Liver (tissue), 9 donors: ENCODE results near the gene OR51S1. TPM values are rescaled to one million over a fixed set of nuclear protein-coding genes. Genes with fewer than 3 reads are reported as not detected.

Experiments used
- DNase-seq: peaks from one replicate; pipeline ENCODE4 v3.0.0-alpha.2; 2017; ENCODE audit warnings: low spot score
- H3K27ac ChIP-seq, 2 donors: one replicate each; pipeline ENCODE4 v1.7.0; 2013; ENCODE audit warnings: inconsistent platforms in 2 of 2, low read length in 2 of 2, control low read depth in 1 of 2, low read depth in 1 of 2, mild to moderate bottlenecking in 1 of 2
- H3K27me3 ChIP-seq, 4 donors: one replicate each; pipeline versions ENCODE4 v1.6.1 to v1.7.0; 2013; ENCODE audit warnings: low read length in 3 of 4, inconsistent platforms in 1 of 4, mild to moderate bottlenecking in 1 of 4, moderate library complexity in 1 of 4; ENCODE audit not compliant: control insufficient read depth in 4 of 4, insufficient read depth in 4 of 4
- H3K36me3 ChIP-seq, 4 donors: one replicate each; pipeline versions ENCODE4 v1.6.1 to v1.7.0; 2013; ENCODE audit warnings: low read length in 3 of 4, mild to moderate bottlenecking in 3 of 4, low read depth in 1 of 4, moderate library complexity in 1 of 4; ENCODE audit not compliant: control insufficient read depth in 4 of 4, insufficient read depth in 3 of 4
- H3K4me1 ChIP-seq, 4 donors: one replicate each; pipeline versions ENCODE4 v1.6.1 to v1.7.0; 2013; ENCODE audit warnings: low read length in 3 of 4, mild to moderate bottlenecking in 3 of 4, moderate library complexity in 1 of 4; ENCODE audit not compliant: control insufficient read depth in 4 of 4, insufficient read depth in 4 of 4
- H3K4me3 ChIP-seq, 3 donors: one replicate each; pipeline versions ENCODE4 v1.6.1 to v1.7.0; 2013; ENCODE audit warnings: low read length in 3 of 3, control low read depth in 1 of 3, low read depth in 1 of 3, mild to moderate bottlenecking in 1 of 3
- H3K9ac ChIP-seq, 2 donors: one replicate each; pipeline ENCODE4 v1.7.0; 2013; ENCODE audit warnings: low read length in 2 of 2, mild to moderate bottlenecking in 2 of 2, moderate library complexity in 2 of 2, control low read depth in 1 of 2, low read depth in 1 of 2
- H3K9me3 ChIP-seq, 4 donors: one replicate each; pipeline versions ENCODE4 v1.6.1 to v1.7.0; 2013; ENCODE audit warnings: low read length in 3 of 4; ENCODE audit not compliant: control insufficient read depth in 4 of 4
- EGR1 ChIP-seq, 2 donors: IDR thresholded peaks; 2 replicates each; pipeline ENCODE4 v1.6.1; 2016 to 2018; ENCODE audit warnings: antibody characterized with exemption in 2 of 2, low read depth in 2 of 2
- FOXA1 ChIP-seq: IDR thresholded peaks from 2 replicates; pipeline ENCODE4 v1.6.1; 2016; ENCODE audit warnings: antibody characterized with exemption
- FOXA2 ChIP-seq: IDR thresholded peaks from 2 replicates; pipeline ENCODE4 v1.6.1; 2016; ENCODE audit warnings: antibody characterized with exemption
- GABPA ChIP-seq, 2 donors: IDR thresholded peaks in 1 of 2; conservative IDR thresholded peaks in 1 of 2; 2 replicates each; pipeline ENCODE4 v1.6.1; 2016; ENCODE audit warnings: antibody characterized with exemption in 2 of 2, mild to moderate bottlenecking in 1 of 2, moderate library complexity in 1 of 2
- HNF4A ChIP-seq, 2 donors: conservative IDR thresholded peaks; 2 replicates each; pipeline ENCODE4 v1.6.1; 2016; ENCODE audit warnings: antibody characterized with exemption in 2 of 2, mild to moderate bottlenecking in 2 of 2
- HNF4G ChIP-seq: IDR thresholded peaks from 2 replicates; pipeline ENCODE4 v1.6.1; 2016; ENCODE audit warnings: antibody characterized with exemption
- JUND ChIP-seq, 2 donors: IDR thresholded peaks; 2 replicates each; pipeline ENCODE4 v1.6.1; 2016; ENCODE audit warnings: antibody characterized with exemption in 2 of 2
- NR2F2 ChIP-seq: IDR thresholded peaks from 2 replicates; pipeline ENCODE4 v1.6.1; 2016; ENCODE audit warnings: antibody characterized with exemption
- RAD21 ChIP-seq, 2 donors: IDR thresholded peaks; 2 replicates each; pipeline ENCODE4 v1.6.1; 2016; ENCODE audit warnings: antibody characterized with exemption in 2 of 2, mild to moderate bottlenecking in 2 of 2
- RXRA ChIP-seq, 2 donors: IDR thresholded peaks; 2 replicates each; pipeline ENCODE4 v1.6.1; 2017 to 2018; ENCODE audit warnings: antibody characterized with exemption in 2 of 2, mild to moderate bottlenecking in 1 of 2
- SP1 ChIP-seq: IDR thresholded peaks from 2 replicates; pipeline ENCODE4 v1.6.1; 2018; ENCODE audit warnings: antibody characterized with exemption, mild to moderate bottlenecking
- TAF1 ChIP-seq: conservative IDR thresholded peaks from 2 replicates; pipeline ENCODE4 v1.6.1; 2016; ENCODE audit warnings: antibody characterized with exemption, mild to moderate bottlenecking
- YY1 ChIP-seq: IDR thresholded peaks from 2 replicates; pipeline ENCODE4 v1.6.1; 2016; ENCODE audit warnings: antibody characterized with exemption, mild to moderate bottlenecking
- WGBS: extraction: QIAGEN DNeasy Blood & Tissue Kit; methylation state at CpG from one replicate; pipeline ENCODE4 v1.1.7; 2013; 5-methylcytosine and 5-hydroxymethylcytosine counted together
- polyA plus RNA-seq, 2 donors: library from polyadenylated mRNA; stranded (reverse) in 1 of 2; unstranded in 1 of 2; fragments of 200-250 nt in 1 of 2; fragments of >200 nt in 1 of 2; fragmentation: Nextera tagmentation in 1 of 2; extraction: Ambion mirVana in 1 of 2; gene quantifications; one replicate each; pipeline versions ENCODE4 v1.2.1 to v1.2.3, GENCODE V29; 2013 to 2015
- total RNA-seq, 2 donors: library from RNA; depleted of rRNA; stranded (reverse); fragments of >200 nt; gene quantifications; one replicate each; pipeline ENCODE4 v1.2.3, GENCODE V29; 2014
- TF ChIP-seq, protein P1 (sequence below): IDR thresholded peaks from 2 replicates; pipeline ENCODE4 v1.6.1; 2016; ENCODE audit warnings: antibody characterized with exemption
- TF ChIP-seq, protein P2 (sequence below): IDR thresholded peaks from 2 replicates; pipeline ENCODE4 v1.6.1; 2016; ENCODE audit warnings: antibody characterized with exemption
- TF ChIP-seq, protein P3 (sequence below): IDR thresholded peaks from 2 replicates; pipeline ENCODE4 v1.6.1; 2016; ENCODE audit warnings: antibody characterized with exemption, mild to moderate bottlenecking
- TF ChIP-seq, protein P4 (sequence below): fragments of 150-350 bp; IDR thresholded peaks from 2 replicates; pipeline ENCODE4 v1.5.1; 2017; ENCODE audit warnings: improper control_type of control experiment, low read depth, low read length; ENCODE audit not compliant: missing input control
- TF ChIP-seq, protein P5 (sequence below): IDR thresholded peaks from 2 replicates; pipeline ENCODE4 v1.6.1; 2016; ENCODE audit warnings: antibody characterized with exemption
- donor health status: healthy.
- donor health status: healthy.
- donor health status: healthy.
- donor health status: healthy.
- donor health status: healthy.

The OR51S1 gene
- total and polyA plus RNA-seq, 4 donors = not detected

DNA sequence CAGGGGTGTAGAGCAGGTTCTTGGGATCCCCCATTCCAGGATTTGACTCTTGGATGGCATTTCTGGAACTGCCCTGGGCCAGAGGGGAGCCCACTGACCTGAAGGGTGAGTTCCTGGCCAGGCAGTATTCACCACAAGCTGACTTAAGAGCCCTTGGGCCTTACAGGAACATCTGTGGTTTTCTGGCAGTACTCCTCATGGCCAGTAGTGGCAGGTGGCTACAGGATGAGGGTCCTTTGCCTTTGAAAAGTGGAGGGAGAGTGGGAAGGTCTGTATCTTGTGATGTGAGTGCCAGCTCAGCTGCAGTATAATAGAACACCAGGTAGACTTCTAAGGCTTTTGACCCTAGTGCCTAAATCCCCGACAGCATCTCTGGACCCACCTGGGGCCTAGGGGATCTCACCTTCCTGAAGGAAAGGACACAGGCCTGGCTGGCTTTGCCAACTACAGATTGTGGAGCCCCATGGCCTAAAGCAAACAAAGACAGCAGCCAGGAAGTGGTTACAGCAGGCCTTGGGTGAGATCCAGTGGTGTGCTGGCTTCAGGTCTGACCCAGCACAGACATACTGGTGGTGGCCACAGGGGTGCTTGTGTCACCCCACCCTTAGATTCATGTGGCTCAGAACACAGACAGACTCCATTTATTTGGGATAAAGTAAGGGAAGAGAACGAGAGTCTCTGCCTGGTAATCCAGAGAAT, 9.0 kb downstream of the OR51S1 start:
- TF ChIP-seq TAF1 (no peak), GABPA (IDR thresholded peaks at IDR 0.05 in 1 of 2, conservative IDR thresholded peaks at IDR 0.05 in 1 of 2) (no peak), EGR1 (IDR thresholded peaks at IDR 0.05; ENCODE audit: low read depth in 2 of 2) (no peak), HNF4G (no peak), YY1 (no peak), FOXA1 (no peak), RAD21 (IDR thresholded peaks at IDR 0.05) (no peak), NR2F2 (no peak), JUND (IDR thresholded peaks at IDR 0.05) (no peak), SP1 (no peak), RXRA (IDR thresholded peaks at IDR 0.05) (no peak), FOXA2 (no peak), HNF4A (conservative IDR thresholded peaks at IDR 0.05) (no peak)
- TF ChIP-seq, protein P1, sequence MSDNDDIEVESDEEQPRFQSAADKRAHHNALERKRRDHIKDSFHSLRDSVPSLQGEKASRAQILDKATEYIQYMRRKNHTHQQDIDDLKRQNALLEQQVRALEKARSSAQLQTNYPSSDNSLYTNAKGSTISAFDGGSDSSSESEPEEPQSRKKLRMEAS = no peak
- TF ChIP-seq, protein P2, sequence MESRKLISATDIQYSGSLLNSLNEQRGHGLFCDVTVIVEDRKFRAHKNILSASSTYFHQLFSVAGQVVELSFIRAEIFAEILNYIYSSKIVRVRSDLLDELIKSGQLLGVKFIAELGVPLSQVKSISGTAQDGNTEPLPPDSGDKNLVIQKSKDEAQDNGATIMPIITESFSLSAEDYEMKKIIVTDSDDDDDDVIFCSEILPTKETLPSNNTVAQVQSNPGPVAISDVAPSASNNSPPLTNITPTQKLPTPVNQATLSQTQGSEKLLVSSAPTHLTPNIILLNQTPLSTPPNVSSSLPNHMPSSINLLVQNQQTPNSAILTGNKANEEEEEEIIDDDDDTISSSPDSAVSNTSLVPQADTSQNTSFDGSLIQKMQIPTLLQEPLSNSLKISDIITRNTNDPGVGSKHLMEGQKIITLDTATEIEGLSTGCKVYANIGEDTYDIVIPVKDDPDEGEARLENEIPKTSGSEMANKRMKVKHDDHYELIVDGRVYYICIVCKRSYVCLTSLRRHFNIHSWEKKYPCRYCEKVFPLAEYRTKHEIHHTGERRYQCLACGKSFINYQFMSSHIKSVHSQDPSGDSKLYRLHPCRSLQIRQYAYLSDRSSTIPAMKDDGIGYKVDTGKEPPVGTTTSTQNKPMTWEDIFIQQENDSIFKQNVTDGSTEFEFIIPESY = no peak
- TF ChIP-seq, protein P3, sequence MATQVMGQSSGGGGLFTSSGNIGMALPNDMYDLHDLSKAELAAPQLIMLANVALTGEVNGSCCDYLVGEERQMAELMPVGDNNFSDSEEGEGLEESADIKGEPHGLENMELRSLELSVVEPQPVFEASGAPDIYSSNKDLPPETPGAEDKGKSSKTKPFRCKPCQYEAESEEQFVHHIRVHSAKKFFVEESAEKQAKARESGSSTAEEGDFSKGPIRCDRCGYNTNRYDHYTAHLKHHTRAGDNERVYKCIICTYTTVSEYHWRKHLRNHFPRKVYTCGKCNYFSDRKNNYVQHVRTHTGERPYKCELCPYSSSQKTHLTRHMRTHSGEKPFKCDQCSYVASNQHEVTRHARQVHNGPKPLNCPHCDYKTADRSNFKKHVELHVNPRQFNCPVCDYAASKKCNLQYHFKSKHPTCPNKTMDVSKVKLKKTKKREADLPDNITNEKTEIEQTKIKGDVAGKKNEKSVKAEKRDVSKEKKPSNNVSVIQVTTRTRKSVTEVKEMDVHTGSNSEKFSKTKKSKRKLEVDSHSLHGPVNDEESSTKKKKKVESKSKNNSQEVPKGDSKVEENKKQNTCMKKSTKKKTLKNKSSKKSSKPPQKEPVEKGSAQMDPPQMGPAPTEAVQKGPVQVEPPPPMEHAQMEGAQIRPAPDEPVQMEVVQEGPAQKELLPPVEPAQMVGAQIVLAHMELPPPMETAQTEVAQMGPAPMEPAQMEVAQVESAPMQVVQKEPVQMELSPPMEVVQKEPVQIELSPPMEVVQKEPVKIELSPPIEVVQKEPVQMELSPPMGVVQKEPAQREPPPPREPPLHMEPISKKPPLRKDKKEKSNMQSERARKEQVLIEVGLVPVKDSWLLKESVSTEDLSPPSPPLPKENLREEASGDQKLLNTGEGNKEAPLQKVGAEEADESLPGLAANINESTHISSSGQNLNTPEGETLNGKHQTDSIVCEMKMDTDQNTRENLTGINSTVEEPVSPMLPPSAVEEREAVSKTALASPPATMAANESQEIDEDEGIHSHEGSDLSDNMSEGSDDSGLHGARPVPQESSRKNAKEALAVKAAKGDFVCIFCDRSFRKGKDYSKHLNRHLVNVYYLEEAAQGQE = no peak
- TF ChIP-seq, protein P4, sequence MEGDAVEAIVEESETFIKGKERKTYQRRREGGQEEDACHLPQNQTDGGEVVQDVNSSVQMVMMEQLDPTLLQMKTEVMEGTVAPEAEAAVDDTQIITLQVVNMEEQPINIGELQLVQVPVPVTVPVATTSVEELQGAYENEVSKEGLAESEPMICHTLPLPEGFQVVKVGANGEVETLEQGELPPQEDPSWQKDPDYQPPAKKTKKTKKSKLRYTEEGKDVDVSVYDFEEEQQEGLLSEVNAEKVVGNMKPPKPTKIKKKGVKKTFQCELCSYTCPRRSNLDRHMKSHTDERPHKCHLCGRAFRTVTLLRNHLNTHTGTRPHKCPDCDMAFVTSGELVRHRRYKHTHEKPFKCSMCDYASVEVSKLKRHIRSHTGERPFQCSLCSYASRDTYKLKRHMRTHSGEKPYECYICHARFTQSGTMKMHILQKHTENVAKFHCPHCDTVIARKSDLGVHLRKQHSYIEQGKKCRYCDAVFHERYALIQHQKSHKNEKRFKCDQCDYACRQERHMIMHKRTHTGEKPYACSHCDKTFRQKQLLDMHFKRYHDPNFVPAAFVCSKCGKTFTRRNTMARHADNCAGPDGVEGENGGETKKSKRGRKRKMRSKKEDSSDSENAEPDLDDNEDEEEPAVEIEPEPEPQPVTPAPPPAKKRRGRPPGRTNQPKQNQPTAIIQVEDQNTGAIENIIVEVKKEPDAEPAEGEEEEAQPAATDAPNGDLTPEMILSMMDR = no peak
- TF ChIP-seq, protein P5, sequence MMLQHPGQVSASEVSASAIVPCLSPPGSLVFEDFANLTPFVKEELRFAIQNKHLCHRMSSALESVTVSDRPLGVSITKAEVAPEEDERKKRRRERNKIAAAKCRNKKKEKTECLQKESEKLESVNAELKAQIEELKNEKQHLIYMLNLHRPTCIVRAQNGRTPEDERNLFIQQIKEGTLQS = no peak
- Histone ChIP-seq H3K4me3 (no peak overlapping the region), H3K4me1 (no peaks in the 10 kb centered on the region), H3K36me3 (no peaks in the 10 kb centered on the region), H3K9me3 (no peaks in the 10 kb centered on the region), H3K9ac (no peak overlapping the region), H3K27ac (no peak overlapping the region), H3K27me3 (no peaks in the 10 kb centered on the region)
- no peak for DNase-seq
- WGBS = 83% methylated on average over 2 of the region's 2 CpGs
